GM12865 (cell line): Measurements from ENCODE around the gene GCSAML.

Source experiments
- DNase-seq: peaks from one replicate; pipeline ENCODE4 v3.0.0; 2010; ENCODE audit warnings: low read depth
- H3K4me3 ChIP-seq: 2 replicates; pipeline ENCODE4 v1.5.1; 2011; ENCODE audit warnings: mild to moderate bottlenecking, low read depth, low read length, control low read depth
- TF ChIP-seq, protein P1 (sequence below): IDR thresholded peaks from 2 replicates; pipeline ENCODE4 v1.5.1; 2011; ENCODE audit warnings: low read length, control low read depth, low read depth, inconsistent platforms; ENCODE audit not compliant: insufficient read depth; ENCODE audit errors: missing control alignments

GCSAML gene

GRCh38 chr1:247562198-247562597 lies 13.3 kb downstream of the GCSAML start:
- H3K4me3 ChIP-seq = no peak overlapping the region
- TF ChIP-seq, protein P1, sequence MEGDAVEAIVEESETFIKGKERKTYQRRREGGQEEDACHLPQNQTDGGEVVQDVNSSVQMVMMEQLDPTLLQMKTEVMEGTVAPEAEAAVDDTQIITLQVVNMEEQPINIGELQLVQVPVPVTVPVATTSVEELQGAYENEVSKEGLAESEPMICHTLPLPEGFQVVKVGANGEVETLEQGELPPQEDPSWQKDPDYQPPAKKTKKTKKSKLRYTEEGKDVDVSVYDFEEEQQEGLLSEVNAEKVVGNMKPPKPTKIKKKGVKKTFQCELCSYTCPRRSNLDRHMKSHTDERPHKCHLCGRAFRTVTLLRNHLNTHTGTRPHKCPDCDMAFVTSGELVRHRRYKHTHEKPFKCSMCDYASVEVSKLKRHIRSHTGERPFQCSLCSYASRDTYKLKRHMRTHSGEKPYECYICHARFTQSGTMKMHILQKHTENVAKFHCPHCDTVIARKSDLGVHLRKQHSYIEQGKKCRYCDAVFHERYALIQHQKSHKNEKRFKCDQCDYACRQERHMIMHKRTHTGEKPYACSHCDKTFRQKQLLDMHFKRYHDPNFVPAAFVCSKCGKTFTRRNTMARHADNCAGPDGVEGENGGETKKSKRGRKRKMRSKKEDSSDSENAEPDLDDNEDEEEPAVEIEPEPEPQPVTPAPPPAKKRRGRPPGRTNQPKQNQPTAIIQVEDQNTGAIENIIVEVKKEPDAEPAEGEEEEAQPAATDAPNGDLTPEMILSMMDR = no peak
- no peak for DNase-seq

- TF ChIP-seq, protein P1 = no peak
- H3K4me3 ChIP-seq = no peak overlapping the region
- DNase-seq = no peak
Measured at GRCh38 chr1:247574236-247574635, 25.3 kb downstream of the GCSAML start.

GRCh38 chr1:247574664-247575063 lies 25.7 kb downstream of the GCSAML start:
- TF ChIP-seq, protein P1 = no peak
- H3K4me3 ChIP-seq = no peak overlapping the region
- no peak for DNase-seq

DNA sequence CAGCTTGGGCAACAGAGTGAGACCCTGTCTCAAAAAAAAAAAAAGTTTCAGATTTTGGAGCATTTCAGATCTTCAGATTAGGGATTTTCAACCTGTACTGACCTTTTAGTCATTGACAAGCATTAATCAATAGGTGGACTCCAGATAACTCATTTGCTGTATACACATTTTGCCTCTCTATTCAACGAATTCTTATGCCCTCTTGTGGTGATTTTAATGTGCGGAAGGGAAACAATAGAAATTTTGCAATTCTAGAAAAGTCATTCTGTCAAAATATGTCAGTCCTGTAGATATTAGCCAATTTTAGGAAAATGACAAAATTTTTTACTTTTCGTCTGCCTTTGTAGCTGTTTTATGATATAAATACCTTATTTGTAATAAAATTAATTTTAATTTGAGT lies 27.6 kb downstream of the GCSAML start:
- H3K4me3 ChIP-seq = no peak overlapping the region
- peak; percentile 25 for DNase-seq
- TF ChIP-seq, protein P1 = peak; percentile 30

DNA sequence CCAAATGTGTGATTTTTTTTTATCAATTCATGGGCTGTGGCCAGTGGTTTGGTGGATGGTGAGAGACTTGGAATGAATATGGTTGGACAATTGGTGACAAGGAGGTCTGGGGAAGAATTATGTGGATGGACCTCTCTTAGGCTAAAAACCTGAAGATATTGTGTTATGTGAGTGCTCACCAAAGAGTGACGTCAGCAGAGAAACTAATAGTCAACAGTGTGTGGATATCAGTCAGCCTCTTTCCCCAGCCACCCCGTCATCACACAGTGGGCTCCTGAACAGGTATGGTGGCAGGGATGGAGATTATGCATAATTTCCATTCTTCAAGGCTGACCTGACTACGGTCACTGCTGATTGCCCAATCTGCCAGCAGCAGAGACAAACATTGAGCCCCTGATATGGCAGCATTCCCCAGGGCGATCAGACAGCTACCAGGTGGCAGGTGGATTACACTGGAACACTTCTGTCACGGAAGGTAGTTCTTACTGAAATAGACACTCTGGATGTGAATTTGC lies 30.1 kb downstream of the GCSAML start:
- TF ChIP-seq, protein P1 = no peak
- DNase-seq = no peak
- H3K4me3 ChIP-seq = no peak overlapping the region

DNA sequence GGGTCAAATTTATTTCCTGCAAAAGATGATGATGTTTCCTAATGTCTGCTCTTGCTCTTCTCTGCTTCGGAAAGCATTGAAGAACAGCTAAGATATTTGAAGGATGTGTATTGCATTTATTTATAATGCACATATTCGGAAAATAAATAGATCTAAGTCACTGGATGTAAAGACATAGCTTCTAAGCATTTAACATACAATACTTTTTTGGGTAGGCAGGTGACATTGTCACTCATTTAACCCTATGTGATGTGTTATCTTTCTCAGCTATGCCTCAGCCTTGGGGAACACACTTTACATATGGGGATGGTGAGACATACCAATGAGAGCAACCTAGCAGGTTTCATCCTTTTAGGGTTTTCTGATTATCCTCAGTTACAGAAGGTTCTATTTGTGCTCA lies 39.1 kb downstream of the GCSAML start, which contains the start of gene OR2G2:
Gene OR2G2, plus strand, starts transcription at position 301 of the 400 bp plus-strand sequence. Its CDS starts 0 bp downstream, at position 301.
- H3K4me3 ChIP-seq = no peak within 1 kb of the TSS
- no peak for DNase-seq
- TF ChIP-seq, protein P1 = no peak

DNA sequence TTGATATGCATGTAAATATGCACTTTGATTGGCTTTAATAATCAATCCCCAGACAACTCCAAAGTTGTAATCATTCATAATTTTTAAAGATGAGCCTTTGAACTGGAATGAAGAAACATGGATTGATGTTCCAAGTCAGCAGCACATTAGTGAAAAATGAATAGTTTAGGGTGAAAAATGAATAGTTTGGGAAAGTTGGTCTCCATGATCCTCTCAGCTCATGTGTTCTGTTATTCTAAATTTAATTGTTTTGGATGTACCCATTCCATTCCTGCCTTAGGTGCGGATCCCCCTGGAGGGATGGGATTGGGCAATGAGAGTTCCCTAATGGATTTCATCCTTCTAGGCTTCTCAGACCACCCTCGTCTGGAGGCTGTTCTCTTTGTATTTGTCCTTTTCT lies 56.4 kb downstream of the GCSAML start, which contains the start of gene OR2G3:
Gene OR2G3, plus strand, starts transcription at position 301 of the 400 bp plus-strand sequence. Its CDS starts 0 bp downstream, at position 301.
- no peak for DNase-seq
- H3K4me3 ChIP-seq = no peak within 1 kb of the TSS
- TF ChIP-seq, protein P1 = no peak
